H1 (cell line): ENCODE measurements around the gene GNAL. TPM values are rescaled to one million over a fixed set of nuclear protein-coding genes. Genes with fewer than 3 reads are reported as not detected.

Source experiments
- CTCF ChIA-PET: fragments of 300-600 bp; sonication (Branson Sonifier 250); formaldehyde crosslinking; loops from one replicate; lab custom pipeline; 2021; ENCODE audit not compliant: partially characterized antibody; lab: Charles Lee
- POLR2A ChIA-PET: fragments of 300-600 bp; sonication (Branson Sonifier 250); formaldehyde crosslinking; loops from one replicate; lab custom pipeline; 2021; ENCODE audit warnings: inconsistent platforms; ENCODE audit not compliant: partially characterized antibody; lab: Charles Lee
- DNase-seq, 2 experiments: peaks; one replicate each; pipeline versions ENCODE4 v3.0.0 to v3.0.0-alpha.2; 2010 to 2022; ENCODE audit warnings: low spot score in 2 of 2, low read depth in 1 of 2, mixed read lengths in 1 of 2
- FAIRE-seq: peaks from 2 replicates; lab custom pipeline; 2011; peaks lifted over from hg19 to GRCh38; lab: Jason Lieb, UNC
- H2AFZ ChIP-seq: 2 replicates; pipeline ENCODE4 v1.8.1; 2012; ENCODE audit warnings: low read length, inconsistent platforms
- H2AK5ac ChIP-seq: 2 replicates; pipeline ENCODE4 v1.6.1; 2013; ENCODE audit warnings: low read depth, low read length
- H2BK120ac ChIP-seq: replicated peaks from 2 replicates; pipeline ENCODE3; 2013; ENCODE audit warnings: low read depth, low read length, inconsistent platforms
- H2BK12ac ChIP-seq: 2 replicates; pipeline ENCODE4 v1.6.1; 2013; ENCODE audit warnings: low read depth, low read length
- H2BK15ac ChIP-seq: 2 replicates; pipeline ENCODE4 v1.6.1; 2013; ENCODE audit warnings: low read length
- H2BK20ac ChIP-seq: 2 replicates; pipeline ENCODE4 v1.6.1; 2013; ENCODE audit warnings: low read length
- H2BK5ac ChIP-seq: 2 replicates; pipeline ENCODE4 v1.6.1; 2013; ENCODE audit warnings: low read depth, low read length
- H3K14ac ChIP-seq: 2 replicates; pipeline ENCODE4 v1.6.1; 2013; ENCODE audit warnings: inconsistent platforms; ENCODE audit not compliant: insufficient read length
- H3K18ac ChIP-seq: 2 replicates; pipeline ENCODE4 v1.6.1; 2013; ENCODE audit warnings: low read length; ENCODE audit errors: extremely low read depth
- H3K23ac ChIP-seq: 2 replicates; pipeline ENCODE4 v1.6.1; 2013; ENCODE audit warnings: inconsistent platforms; ENCODE audit not compliant: insufficient read length
- H3K23me2 ChIP-seq: 2 replicates; pipeline ENCODE4 v1.6.1; 2013; ENCODE audit warnings: low read depth, low read length
- H3K27ac ChIP-seq: 2 replicates; pipeline ENCODE4 v1.6.1; 2011; ENCODE audit warnings: low read depth, low read length, inconsistent platforms
- H3K27me3 ChIP-seq, 4 experiments: replicated peaks in 1 of 4; 1 replicate in 1 of 4; 2 replicates in 3 of 4; pipeline versions ENCODE4 v1.6.1 to v1.8.1; 2011 to 2013; ENCODE audit warnings: low read length in 3 of 4, mild to moderate bottlenecking in 3 of 4, inconsistent platforms in 2 of 4, mixed read lengths in 2 of 4, moderate library complexity in 1 of 4; ENCODE audit not compliant: control insufficient read depth in 3 of 4, insufficient read depth in 3 of 4; ENCODE audit errors: extremely low read depth in 1 of 4
- H3K36me3 ChIP-seq, 4 experiments: 2 replicates each; pipeline versions ENCODE4 v1.6.1 to v1.8.1; 2011 to 2013; ENCODE audit warnings: mild to moderate bottlenecking in 4 of 4, low read length in 3 of 4, moderate library complexity in 2 of 4, control low read depth in 1 of 4, inconsistent platforms in 1 of 4; ENCODE audit not compliant: insufficient read depth in 4 of 4, control insufficient read depth in 2 of 4
- H3K4ac ChIP-seq: replicated peaks from 2 replicates; pipeline ENCODE3; 2013; ENCODE audit warnings: low read length, low read depth, mixed read lengths, inconsistent platforms; ENCODE audit not compliant: insufficient read length
- H3K4me1 ChIP-seq, 4 experiments: replicated peaks in 1 of 4; 1 replicate in 1 of 4; 2 replicates in 3 of 4; pipeline versions ENCODE4 v1.6.1 to v1.8.1; 2011 to 2013; ENCODE audit warnings: low read length in 3 of 4, inconsistent platforms in 2 of 4, mixed read lengths in 1 of 4; ENCODE audit not compliant: insufficient read depth in 4 of 4, control insufficient read depth in 3 of 4
- H3K4me2 ChIP-seq, 2 experiments: 2 replicates each; pipeline versions ENCODE4 v1.6.1 to v1.8.1; 2011 to 2013; ENCODE audit warnings: low read depth in 2 of 2, low read length in 2 of 2, control low read depth in 1 of 2, inconsistent platforms in 1 of 2, mild to moderate bottlenecking in 1 of 2; ENCODE audit not compliant: insufficient read depth in 1 of 2
- H3K4me3 ChIP-seq, 4 experiments: fragments of 200-600, 300-600 bp in 1 of 4; sonication (generic), shearing (Covaris generic), sonication (Bioruptor Twin) in 1 of 4; 2 replicates each; pipeline versions ENCODE4 v1.5.1 to v1.8.1; 2011 to 2016; ENCODE audit warnings: low read length in 4 of 4, low read depth in 3 of 4, control low read depth in 2 of 4, inconsistent platforms in 2 of 4, mild to moderate bottlenecking in 2 of 4, mixed read lengths in 1 of 4, moderate library complexity in 1 of 4; ENCODE audit not compliant: insufficient read depth in 2 of 4; ENCODE audit errors: extremely low read depth in 1 of 4
- H3K56ac ChIP-seq: replicated peaks from 2 replicates; pipeline ENCODE3; 2013; ENCODE audit warnings: low read depth, mild to moderate bottlenecking, mixed read lengths, low read length, inconsistent platforms; ENCODE audit not compliant: insufficient read length
- H3K79me1 ChIP-seq: 2 replicates; pipeline ENCODE4 v1.6.1; 2013; ENCODE audit warnings: low read depth, low read length, control low read depth
- H3K79me2 ChIP-seq, 2 experiments: 2 replicates each; pipeline versions ENCODE4 v1.6.1 to v1.8.1; 2012 to 2013; ENCODE audit warnings: low read length in 2 of 2, mild to moderate bottlenecking in 2 of 2, inconsistent platforms in 1 of 2; ENCODE audit not compliant: insufficient read depth in 2 of 2, control insufficient read depth in 1 of 2
- H3K9ac ChIP-seq, 4 experiments: replicated peaks in 1 of 4; 1 replicate in 1 of 4; 2 replicates in 3 of 4; pipeline versions ENCODE4 v1.6.1 to v1.8.1; 2011 to 2013; ENCODE audit warnings: low read depth in 3 of 4, low read length in 3 of 4, control low read depth in 2 of 4, mild to moderate bottlenecking in 2 of 4, moderate library complexity in 2 of 4, inconsistent platforms in 1 of 4; ENCODE audit errors: extremely low read depth in 1 of 4
- H3K9me3 ChIP-seq, 2 experiments: 2 replicates each; pipeline versions ENCODE4 v1.6.1 to v1.8.1; 2012 to 2013; ENCODE audit warnings: mild to moderate bottlenecking in 2 of 2, moderate library complexity in 2 of 2, control low read depth in 1 of 2, inconsistent platforms in 1 of 2, low read depth in 1 of 2, low read length in 1 of 2, mixed read lengths in 1 of 2; ENCODE audit not compliant: insufficient read depth in 2 of 2
- H4K20me1 ChIP-seq, 2 experiments: replicated peaks in 1 of 2; 2 replicates each; pipeline versions ENCODE3 to v1.8.1; 2011 to 2013; ENCODE audit warnings: inconsistent platforms in 2 of 2, low read length in 2 of 2, mild to moderate bottlenecking in 1 of 2; ENCODE audit not compliant: insufficient read depth in 2 of 2, control insufficient read depth in 1 of 2
- H4K5ac ChIP-seq: 2 replicates; pipeline ENCODE4 v1.6.1; 2013; ENCODE audit warnings: low read length, low read depth, mixed read lengths, inconsistent platforms; ENCODE audit not compliant: insufficient read length
- H4K8ac ChIP-seq: 2 replicates; pipeline ENCODE4 v1.8.0; 2013; ENCODE audit warnings: mild to moderate bottlenecking, moderate library complexity, low read length, inconsistent platforms; ENCODE audit not compliant: insufficient read depth; ENCODE audit errors: extremely low read depth
- H4K91ac ChIP-seq: replicated peaks from 2 replicates; pipeline ENCODE3; 2013; ENCODE audit warnings: low read length, mixed read lengths, inconsistent platforms; ENCODE audit not compliant: insufficient read length
- BCL11A ChIP-seq, 2 experiments: IDR thresholded peaks; one replicate each; pipeline ENCODE4 v1.6.1; 2011; ENCODE audit warnings: low read depth in 2 of 2, low read length in 2 of 2, mild to moderate bottlenecking in 2 of 2
- CREB1 ChIP-seq: IDR thresholded peaks from 2 replicates; pipeline ENCODE4 v1.6.1; 2012; ENCODE audit warnings: inconsistent platforms
- EGR1 ChIP-seq: IDR thresholded peaks from 2 replicates; pipeline ENCODE4 v1.6.1; 2011; ENCODE audit warnings: low read depth, low read length, borderline replicate concordance
- JUND ChIP-seq: IDR thresholded peaks from 2 replicates; pipeline ENCODE4 v1.6.1; 2011; ENCODE audit warnings: mild to moderate bottlenecking, improper control_type of control experiment, low read length
- KDM1A ChIP-seq: fragments of 200-600, 300-600 bp; sonication (generic); IDR thresholded peaks from 2 replicates; pipeline ENCODE4 v1.7.1; 2016; ENCODE audit warnings: mild to moderate bottlenecking, low read length, borderline replicate concordance
- KDM4A ChIP-seq: IDR thresholded peaks from one replicate; pipeline ENCODE4 v1.7.1; 2012; ENCODE audit warnings: low read depth, mild to moderate bottlenecking, moderate library complexity, low read length, inconsistent platforms; ENCODE audit not compliant: severe bottlenecking
- SIRT6 ChIP-seq: IDR thresholded peaks from one replicate; pipeline ENCODE4 v1.7.1; 2012; ENCODE audit warnings: low read length, inconsistent platforms
- SIX5 ChIP-seq: IDR thresholded peaks from 2 replicates; pipeline ENCODE4 v1.6.1; 2011; ENCODE audit warnings: mild to moderate bottlenecking, low read depth, low read length
- WGBS, 2 experiments: shearing (Covaris generic) in 1 of 2; methylation state at CpG; one replicate each; pipeline versions ENCODE4 v1.1.6 to v1.1.7; 2013 to 2015; ENCODE audit warnings: low lambda C conversion rate in 2 of 2, mixed read lengths in 2 of 2, inconsistent platforms in 1 of 2, low coverage in 1 of 2, missing lambda C conversion rate in 1 of 2; ENCODE audit not compliant: insufficient replicate concordance in 2 of 2, insufficient coverage in 1 of 2, insufficient read length in 1 of 2; ENCODE audit errors: extremely low coverage in 1 of 2, missing lambda C conversion rate in 1 of 2; 5-methylcytosine and 5-hydroxymethylcytosine counted together
- polyA plus RNA-seq, 7 experiments: library from polyadenylated mRNA; depleted of rRNA in 3 of 7; stranded (reverse) in 5 of 7; unstranded in 2 of 7; fragments of >200 nt in 5 of 7; fragments of 200-250 nt in 2 of 7; gene quantifications; 1 replicate in 5 of 7; 2 replicates in 1 of 7; 4 replicates in 1 of 7; pipeline versions ENCODE4 v1.2.1 to v1.2.3, GENCODE V29; 2011 to 2013; ENCODE audit warnings: missing spikeins in 2 of 7, mixed read lengths in 2 of 7
- total RNA-seq: library from RNA; stranded (reverse); fragmentation: NEBNext Ultra II Directional; extraction: Animal tissue kit (Norgen Biotek cat#: 25700); gene quantifications from 2 replicates; pipeline ENCODE4 v1.2.1, GENCODE V29; 2021

Gene GNAL
- total and polyA plus RNA-seq, 2 of the 8 experiments (the other 6 are each of a cell fraction or from before 2014, with no cell fraction given), result 13.2 to 18.3 TPM

- CTCF ChIA-PET, result interaction anchor here (2.2 kb wide), 1 partner anchor 16 kb away, joined by 4 read pairs; no protein-coding TSS in a partner anchor
- H4K8ac ChIP-seq, result no peak overlapping the region
- H2BK15ac ChIP-seq, result no peak overlapping the region
- H3K4ac ChIP-seq, result no peak overlapping the region
- no peaks in the 10 kb centered on the region for H3K36me3 ChIP-seq
- FAIRE-seq (no peak), DNase-seq (no peak)
- no peak overlapping the region for H3K14ac ChIP-seq
- H3K79me2 ChIP-seq, result no peaks in the 10 kb centered on the region
- peaks cover under 1 to 9% (median 7%) of the 10 kb centered on the region in 4 experiments; a peak in 5 of 7 replicates for H3K4me1 ChIP-seq
- no peak overlapping the region for H2BK5ac ChIP-seq
- H2AK5ac ChIP-seq, result no peak overlapping the region
- no peaks in the 10 kb centered on the region for H3K23me2 ChIP-seq
- H4K20me1 ChIP-seq, result no peaks in the 10 kb centered on the region
- no peak overlapping the region for H3K4me2 ChIP-seq
- TF ChIP-seq SIRT6, result no peak
- no peak for TF ChIP-seq KDM4A
- TF ChIP-seq CREB1, result no peak
- TF ChIP-seq EGR1, result no peak
- TF ChIP-seq KDM1A, result no peak
- no peak for TF ChIP-seq SIX5
- TF ChIP-seq BCL11A (IDR thresholded peaks at IDR 0.05; ENCODE audit: low read depth in 2 of 2, low read length in 2 of 2), result no peak
- no peak for TF ChIP-seq JUND
- no peak overlapping the region for H2BK12ac ChIP-seq
- H3K9me3 ChIP-seq, result no peaks in the 10 kb centered on the region
- POLR2A ChIA-PET, result interaction anchor here (1.0 kb wide), 1 partner anchor 10 kb away, joined by 3 read pairs; no protein-coding TSS in a partner anchor
- no peak overlapping the region for H2BK120ac ChIP-seq
- 87% methylated on average over 5 of the region's 5 CpGs; no CpG with 5 or more reads in 1 of the 2 experiments for WGBS, 2 experiments
- H3K27me3 ChIP-seq, result no peaks in the 10 kb centered on the region; a peak in 1 of 7 replicates
- H3K79me1 ChIP-seq, result no peaks in the 10 kb centered on the region
- H3K4me3 ChIP-seq, result no peak overlapping the region
- H2BK20ac ChIP-seq, result no peak overlapping the region
- H4K91ac ChIP-seq, result no peak overlapping the region
- no peak overlapping the region for H3K9ac ChIP-seq
- no peak overlapping the region for H4K5ac ChIP-seq
- no peak overlapping the region for H3K23ac ChIP-seq
- no peak overlapping the region for H3K18ac ChIP-seq
- H3K27ac ChIP-seq, result no peak overlapping the region
- H3K56ac ChIP-seq, result no peak overlapping the region
- H2AFZ ChIP-seq, result no peak overlapping the region
Measured at GRCh38 chr18:11780042-11780441, 91.0 kb downstream of the GNAL start.
